HG02759 (cell line): ENCODE data around the gene SHCBP1.
"Not testable (repeated sequence)": the region's sequence is repeated elsewhere in the genome, so short reads cannot be mapped to it uniquely, and the experiment has no call there.

Experiments
- ATAC-seq: cut with Tn5 transposase; IDR thresholded peaks from one replicate; pipeline ENCODE4 v1.9.1; 2021; ENCODE audit warnings: mild to moderate bottlenecking, moderate library complexity; ENCODE audit not compliant: unreplicated experiment

The SHCBP1 gene

GRCh38 chr16:46618516-46618915 lies 2.7 kb downstream of the SHCBP1 start:
- peak; percentile 22 for ATAC-seq

GRCh38 chr16:46614006-46614405 lies 7.2 kb downstream of the SHCBP1 start:
- ATAC-seq = no peak

- ATAC-seq = no peak
Measured at GRCh38 chr16:46613352-46613751, 7.8 kb downstream of the SHCBP1 start.

DNA sequence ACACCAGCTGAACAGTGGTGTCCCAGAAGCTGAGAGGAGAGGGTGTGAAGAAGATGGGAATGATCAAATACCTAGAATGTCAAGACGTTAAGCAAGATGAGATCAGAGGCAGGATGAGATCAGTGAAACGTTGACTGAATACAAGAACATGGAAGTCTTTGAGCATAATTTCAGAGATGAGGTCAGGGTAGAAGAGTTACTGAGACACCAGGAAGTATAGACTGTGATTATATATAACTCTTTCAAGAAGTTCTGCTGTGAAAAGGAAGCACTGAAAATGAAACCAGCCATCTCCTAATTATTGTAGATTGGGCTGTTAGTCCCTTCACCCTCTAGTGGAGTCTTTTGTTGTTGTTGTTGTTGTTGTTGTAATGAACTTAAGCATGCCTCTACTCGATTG lies 9.1 kb downstream of the SHCBP1 start:
- ATAC-seq = peak; percentile 66

DNA sequence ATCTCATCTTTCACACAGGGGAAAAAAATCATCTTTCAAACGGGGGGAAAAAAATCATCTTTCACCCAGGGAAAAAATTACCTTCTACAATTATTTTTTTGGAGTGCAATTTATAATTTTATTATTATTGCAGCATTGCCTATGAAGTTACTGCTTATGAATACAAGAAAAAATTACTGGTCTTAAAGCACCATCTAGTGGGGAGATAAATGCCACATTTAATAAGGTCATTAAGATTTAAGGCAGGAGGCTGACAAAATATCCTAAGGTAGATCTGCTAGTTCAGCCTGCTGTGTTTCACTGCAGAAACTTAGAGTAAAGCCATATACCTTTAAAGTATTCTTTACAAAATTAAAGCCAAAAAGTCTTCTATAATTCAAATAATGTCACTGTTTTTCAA lies 13.7 kb downstream of the SHCBP1 start:
- ATAC-seq = no peak

DNA sequence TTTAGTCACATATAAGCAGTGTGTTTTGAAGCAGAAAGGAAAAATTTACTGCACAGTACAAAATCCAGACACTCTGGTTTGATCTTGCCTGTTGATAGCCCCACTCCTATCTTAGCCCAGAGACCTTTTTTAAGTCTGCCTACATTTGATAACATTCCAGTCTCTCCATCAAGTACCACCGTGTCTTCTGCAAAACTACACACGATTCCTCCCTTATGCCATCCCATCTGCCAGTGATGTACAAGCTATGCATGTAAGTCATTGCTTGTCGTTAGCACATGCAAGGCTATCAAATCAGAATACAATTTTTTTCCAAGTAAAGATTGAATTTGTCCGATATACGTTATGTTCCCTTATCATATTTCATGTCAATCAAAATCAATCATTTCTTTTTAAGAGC lies 14.9 kb downstream of the SHCBP1 start:
- no peak for ATAC-seq

DNA sequence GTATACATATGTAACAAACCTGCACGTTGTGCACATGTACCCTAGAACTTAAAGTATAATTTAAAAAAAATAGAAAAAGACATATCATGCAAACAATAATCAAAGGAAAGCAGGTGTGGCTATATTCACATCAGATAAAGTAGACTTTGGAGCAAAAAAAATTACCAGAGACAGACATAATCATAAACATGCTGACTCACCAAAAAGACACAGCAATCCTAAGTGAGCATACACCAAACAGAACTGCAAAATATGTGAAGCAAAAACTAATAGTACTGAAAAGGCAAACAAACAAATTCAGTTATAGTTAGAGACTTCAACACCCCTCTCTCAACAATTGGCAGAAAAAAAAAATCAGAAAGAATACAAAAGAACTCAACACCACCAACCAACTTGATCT lies 29.9 kb downstream of the SHCBP1 start:
- no peak for ATAC-seq

GRCh38 chr16:46586011-46586577 lies 35.1 kb downstream of the SHCBP1 start:
- ATAC-seq = no peak

- ATAC-seq = no peak
Measured at GRCh38 chr16:46583036-46583435, 38.1 kb downstream of the SHCBP1 start.

DNA sequence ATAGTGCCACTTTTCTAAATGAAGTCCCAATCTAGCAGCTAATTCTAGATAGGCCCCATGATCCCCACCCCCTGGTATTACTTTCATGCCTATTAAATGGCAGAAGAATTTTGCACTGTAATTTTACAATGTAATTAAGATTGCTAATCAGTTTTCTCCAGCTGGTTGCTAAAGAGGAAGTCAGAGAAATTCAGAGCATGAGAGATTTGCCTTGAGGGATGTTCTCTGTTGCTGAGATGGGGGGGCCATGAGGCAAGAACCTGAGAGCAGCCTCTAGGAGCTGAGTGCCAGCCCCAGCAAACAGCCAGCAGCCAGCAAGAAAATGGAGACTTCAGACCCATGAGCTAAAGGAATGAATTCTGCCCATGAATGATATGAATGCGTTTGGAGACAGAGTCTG lies 38.9 kb downstream of the SHCBP1 start:
- no peak for ATAC-seq

DNA sequence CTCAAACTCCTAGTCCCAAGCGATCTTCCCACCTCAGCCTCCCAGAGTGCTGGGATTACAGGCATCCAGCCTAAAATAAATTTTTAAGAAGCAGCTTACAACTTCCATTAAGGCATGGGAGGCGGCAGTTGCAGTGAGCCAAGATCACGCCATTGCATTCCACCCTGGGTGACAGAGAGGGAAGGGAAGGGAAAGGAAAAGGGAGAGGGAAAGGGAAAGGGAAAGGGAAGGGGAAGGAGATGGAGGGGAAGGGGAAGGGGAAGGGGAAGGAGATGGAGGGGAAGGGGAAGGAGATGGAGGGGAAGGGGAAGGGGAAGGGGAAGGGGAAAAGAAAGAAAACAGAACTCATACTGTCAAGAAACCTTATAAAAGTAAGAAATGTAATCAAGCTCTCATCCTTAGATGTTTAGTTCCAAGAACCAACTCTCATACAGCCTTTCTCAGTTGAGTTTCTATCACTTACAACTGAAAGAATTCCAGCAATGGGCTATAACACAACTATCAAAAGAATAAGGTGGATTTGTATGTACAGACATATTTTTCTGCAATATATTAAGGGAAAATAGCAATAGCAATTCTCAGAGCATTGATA lies 43.1 kb downstream of the SHCBP1 start:
- no peak for ATAC-seq

DNA sequence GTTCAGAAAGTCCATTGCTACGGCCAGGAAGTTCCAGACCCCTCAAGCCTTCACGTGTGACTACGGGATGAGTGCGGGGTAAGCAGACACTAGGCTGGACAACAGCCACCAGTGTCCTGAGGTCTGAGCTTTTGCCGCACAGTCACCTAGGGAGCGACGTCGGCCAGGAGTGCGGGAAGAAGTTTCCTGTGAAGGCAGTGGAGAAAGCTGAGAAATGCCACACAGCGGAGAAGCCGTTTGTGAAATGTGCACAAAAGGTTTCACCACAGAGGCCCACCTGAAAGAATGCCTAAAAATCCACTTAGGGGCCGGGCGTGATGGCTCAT lies 47.4 kb downstream of the SHCBP1 start:
- ATAC-seq = no peak

GRCh38 chr16:46573008-46573833 lies 48.0 kb downstream of the SHCBP1 start:
- no peak for ATAC-seq

- ATAC-seq = no peak
Measured at GRCh38 chr16:46569231-46569735, 51.9 kb downstream of the SHCBP1 start.

DNA sequence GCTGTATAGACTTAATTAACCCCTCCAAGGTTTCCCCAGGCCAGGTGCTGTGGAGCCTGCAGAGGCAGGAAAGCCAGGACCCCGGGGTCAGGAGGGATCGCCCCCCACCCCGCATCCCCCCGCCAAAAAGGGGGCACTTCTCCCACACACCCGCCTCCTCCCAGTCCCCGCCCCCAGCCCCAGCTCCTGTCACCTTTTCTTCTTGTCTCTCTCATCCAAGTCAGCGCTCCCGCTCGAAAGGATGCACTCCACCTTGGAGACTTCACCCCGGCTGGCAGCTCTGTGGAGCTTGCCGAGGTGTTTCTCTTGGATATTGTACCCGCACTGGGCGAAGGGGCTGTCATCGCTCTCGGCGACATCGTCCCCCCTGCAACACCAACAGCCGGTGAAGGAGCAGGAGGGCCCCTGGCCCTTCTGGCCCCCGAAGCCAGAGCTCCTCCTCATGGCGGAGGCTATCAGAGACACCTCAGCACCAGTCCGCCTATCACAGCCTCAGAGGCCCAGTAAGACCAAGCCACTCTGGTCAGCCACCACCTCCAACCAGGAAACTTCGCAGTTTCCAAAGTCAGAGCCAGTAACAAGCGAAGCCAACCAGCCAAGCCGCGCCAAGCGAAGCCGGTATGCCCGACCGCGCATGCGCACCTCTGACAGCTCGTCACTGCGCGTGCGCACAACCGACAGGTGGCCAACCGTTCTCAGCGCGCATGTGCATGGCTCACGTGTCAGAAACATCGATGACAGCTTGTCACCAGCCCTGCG lies 52.5 kb downstream of the SHCBP1 start:
- ATAC-seq = no peak

DNA sequence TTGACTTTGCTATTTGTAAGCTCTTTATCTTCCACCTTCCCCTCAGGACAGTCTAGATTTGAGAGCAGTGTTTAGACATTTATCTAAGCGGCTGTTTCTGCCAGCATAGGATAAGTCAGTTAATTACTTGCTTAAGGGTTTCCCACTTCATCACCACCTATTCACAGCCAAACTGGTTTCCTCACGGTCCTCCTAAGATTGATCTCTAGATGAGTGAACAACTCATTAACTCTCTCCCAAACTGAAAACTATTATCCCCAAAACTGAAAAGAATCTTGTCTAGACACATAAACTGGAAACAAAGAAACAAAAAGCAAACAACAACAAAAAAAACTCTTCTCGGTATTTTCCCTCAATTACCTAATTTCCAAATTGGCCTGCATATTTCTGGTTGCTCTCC lies 58.2 kb downstream of the SHCBP1 start:
- ATAC-seq = no peak

GRCh38 chr16:46558018-46558417 lies 63.2 kb downstream of the SHCBP1 start:
- no peak for ATAC-seq

- no peak for ATAC-seq
Measured at GRCh38 chr16:46555951-46556350, 65.2 kb downstream of the SHCBP1 start.

GRCh38 chr16:46554435-46554834 lies 66.7 kb downstream of the SHCBP1 start:
- ATAC-seq = not testable (repeated sequence)

DNA sequence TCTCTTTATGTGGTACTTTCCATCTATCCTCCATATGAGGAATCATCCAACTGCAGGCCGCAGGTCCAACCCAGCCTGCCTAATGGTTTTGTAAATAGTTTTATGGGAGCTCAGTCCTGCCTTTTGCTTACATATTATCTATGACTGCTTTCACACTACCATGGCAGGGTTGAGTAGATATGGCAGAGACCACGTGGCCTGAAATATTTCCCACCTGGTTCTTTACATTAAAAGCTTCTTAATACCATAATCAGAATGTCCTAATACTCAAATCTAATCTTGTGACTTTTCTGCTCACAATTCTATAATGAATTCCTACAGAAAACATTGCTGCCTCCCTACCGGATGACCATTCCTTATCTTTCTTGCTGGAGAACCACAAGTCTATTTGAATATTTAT lies 71.7 kb downstream of the SHCBP1 start:
- ATAC-seq = no peak
